Hepatocyte (in vitro differentiated cells): ENCODE data around the gene MARCHF5. TPM values are rescaled to one million over a fixed set of nuclear protein-coding genes. Genes with fewer than 3 reads are reported as not detected.

ENCODE experiments used
- DNase-seq: peaks from one replicate; pipeline ENCODE4 v3.0.0-alpha.2; 2016; ENCODE audit warnings: low spot score
- H2AFZ ChIP-seq: fragments of 200-600 bp; sonication (generic); 2 replicates; pipeline ENCODE4 v1.6.0; 2016; ENCODE audit warnings: antibody characterized with exemption, mild to moderate bottlenecking
- H3K27ac ChIP-seq: fragments of 200-600 bp; sonication (generic); 2 replicates; pipeline ENCODE4 v1.5.1; 2016; ENCODE audit warnings: mild to moderate bottlenecking
- H3K27me3 ChIP-seq: fragments of 200-600 bp; sonication (generic); 2 replicates; pipeline ENCODE4 v1.6.1; 2016
- H3K36me3 ChIP-seq: fragments of 200-600 bp; sonication (generic); replicated peaks from 2 replicates; pipeline ENCODE4 v1.5.1; 2016; ENCODE audit warnings: low read depth; ENCODE audit not compliant: insufficient read depth
- H3K4me1 ChIP-seq: fragments of 200-600 bp; sonication (generic); 2 replicates; pipeline ENCODE4 v1.5.1; 2016; ENCODE audit warnings: mild to moderate bottlenecking, moderate library complexity; ENCODE audit not compliant: insufficient read depth
- H3K4me2 ChIP-seq: fragments of 200-600 bp; sonication (generic); 2 replicates; pipeline ENCODE4 v1.6.0; 2016
- H3K4me3 ChIP-seq: fragments of 200-600 bp; sonication (generic); 2 replicates; pipeline ENCODE4 v1.5.1; 2016; ENCODE audit warnings: mild to moderate bottlenecking
- H3K79me2 ChIP-seq: fragments of 200-600 bp; sonication (generic); 2 replicates; pipeline ENCODE4 v1.6.0; 2017; ENCODE audit warnings: mild to moderate bottlenecking
- H3K9me2 ChIP-seq: fragments of 200-600 bp; sonication (generic); replicated peaks from 2 replicates; pipeline ENCODE4 v1.6.0; 2017; ENCODE audit warnings: mild to moderate bottlenecking; ENCODE audit not compliant: insufficient read depth
- H3K9me3 ChIP-seq: fragments of 200-600 bp; sonication (generic); 2 replicates; pipeline ENCODE4 v1.5.1; 2016; ENCODE audit warnings: low read depth, mild to moderate bottlenecking
- H4K20me1 ChIP-seq: fragments of 200-600 bp; sonication (generic); 2 replicates; pipeline ENCODE4 v1.6.0; 2016; ENCODE audit warnings: mild to moderate bottlenecking; ENCODE audit not compliant: insufficient read depth, poor library complexity, severe bottlenecking
- CTCF ChIP-seq: fragments of 200-600 bp; sonication (generic); IDR thresholded peaks from 2 replicates; pipeline ENCODE4 v1.5.1; 2016; ENCODE audit warnings: antibody characterized with exemption, mild to moderate bottlenecking; ENCODE audit not compliant: poor library complexity
- EZH2 ChIP-seq: fragments of 200-600 bp; sonication (generic); IDR thresholded peaks from 2 replicates; pipeline ENCODE4 v1.6.1; 2016; ENCODE audit warnings: antibody characterized with exemption, mild to moderate bottlenecking, borderline replicate concordance
- EZH2phosphoT487 ChIP-seq: fragments of 200-600 bp; sonication (generic); IDR thresholded peaks from one replicate; pipeline ENCODE4 v1.6.1; 2018; ENCODE audit warnings: antibody characterized with exemption, mild to moderate bottlenecking, low read depth, moderate library complexity; ENCODE audit not compliant: unreplicated experiment, severe bottlenecking
- WGBS: methylation state at CpG from one replicate; pipeline ENCODE4 v1.1.6; 2016; ENCODE audit warnings: low lambda C conversion rate; ENCODE audit errors: missing lambda C conversion rate; 5-methylcytosine and 5-hydroxymethylcytosine counted together
- polyA plus RNA-seq: library from polyadenylated mRNA; unstranded; fragments of >200 nt; fragmentation: Nextera tagmentation; extraction: Ambion mirVana; gene quantifications from 2 replicates; pipeline ENCODE4 v1.2.1, GENCODE V29; 2016
- total RNA-seq: library from RNA; depleted of rRNA; stranded (reverse); fragments of >200 nt; gene quantifications from 2 replicates; pipeline ENCODE4 v1.2.3, GENCODE V29; 2014

MARCHF5 gene
- total and polyA plus RNA-seq, 2 experiments from 2014 or later, result 36.4 to 62.2 TPM

- no peaks in the 10 kb centered on the region for H3K36me3 ChIP-seq
- H3K9me3 ChIP-seq, result no peaks in the 10 kb centered on the region
- peaks cover 86% of the 10 kb centered on the region for H4K20me1 ChIP-seq
- no peak overlapping the region for H3K27ac ChIP-seq
- H3K9me2 ChIP-seq, result no peaks in the 10 kb centered on the region
- H3K4me3 ChIP-seq, result no peak overlapping the region
- H3K4me1 ChIP-seq, result no peaks in the 10 kb centered on the region
- TF ChIP-seq CTCF (no peak), EZH2phosphoT487 (no peak), EZH2 (no peak)
- peaks cover 92% of the 10 kb centered on the region for H3K79me2 ChIP-seq
- no peak overlapping the region for H3K4me2 ChIP-seq
- H2AFZ ChIP-seq, result no peak overlapping the region
- no peak for DNase-seq
- WGBS, result 100% methylated on average over 1 of the region's 1 CpG
- H3K27me3 ChIP-seq, result no peaks in the 10 kb centered on the region
Measured at GRCh38 chr10:92304061-92304460, 13.1 kb downstream of the MARCHF5 start.

GRCh38 chr10:92305133-92306072 is 14.4 kb downstream of the MARCHF5 start:
- no peak overlapping the region for H3K27ac ChIP-seq
- no peaks in the 10 kb centered on the region for H3K36me3 ChIP-seq
- DNase-seq, result no peak
- no peaks in the 10 kb centered on the region for H3K9me2 ChIP-seq
- H3K4me1 ChIP-seq, result no peaks in the 10 kb centered on the region
- H3K4me3 ChIP-seq, result no peak overlapping the region
- H2AFZ ChIP-seq, result no peak overlapping the region
- WGBS, result 82% methylated on average over 13 of the region's 13 CpGs
- no peaks in the 10 kb centered on the region for H3K27me3 ChIP-seq
- H3K9me3 ChIP-seq, result no peaks in the 10 kb centered on the region
- TF ChIP-seq CTCF, result no peak
- TF ChIP-seq EZH2, result no peak
- no peak for TF ChIP-seq EZH2phosphoT487
- no peak overlapping the region for H3K4me2 ChIP-seq
- peaks cover 92% of the 10 kb centered on the region for H3K79me2 ChIP-seq
- H4K20me1 ChIP-seq, result peaks cover 85% of the 10 kb centered on the region

GRCh38 chr10:92309272-92309671 is 18.3 kb downstream of the MARCHF5 start:
- WGBS, result 98% methylated on average over 1 of the region's 1 CpG
- Histone ChIP-seq H3K4me1 (no peaks in the 10 kb centered on the region), H3K36me3 (no peaks in the 10 kb centered on the region), H2AFZ (no peak overlapping the region), H3K9me3 (no peaks in the 10 kb centered on the region), H3K27ac (no peak overlapping the region), H4K20me1 (peaks cover 58% of the 10 kb centered on the region), H3K27me3 (no peaks in the 10 kb centered on the region), H3K9me2 (no peaks in the 10 kb centered on the region), H3K79me2 (peaks cover 89% of the 10 kb centered on the region), H3K4me3 (no peak overlapping the region), H3K4me2 (peak overlapping the region; percentile 4)
- DNase-seq, result no peak
- no peak for TF ChIP-seq CTCF
- no peak for TF ChIP-seq EZH2
- TF ChIP-seq EZH2phosphoT487, result no peak
